GM04504 (cell line): Measurements from ENCODE around the gene TAMM41.
"Not testable (repeated sequence)": the region's sequence is repeated elsewhere in the genome, so short reads cannot be mapped to it uniquely, and the experiment has no call there.

Source experiments
- DNase-seq: peaks from one replicate; pipeline ENCODE4 v3.0.0-alpha.2; 2012; ENCODE audit warnings: low read depth

The TAMM41 gene

GRCh38 chr3:11846281-11847266 lies at the start of gene TAMM41:
Gene TAMM41, minus strand, starts transcription at chr3:11846885. Its CDS starts 249 bp downstream, at chr3:11846636.
- peak; percentile 68 for DNase-seq

- no peak for DNase-seq
Observed at GRCh38 chr3:11878837-11879236, 32.2 kb upstream of the TAMM41 start.

- DNase-seq: not testable (repeated sequence)
Observed at GRCh38 chr3:11874707-11875106, 28.0 kb upstream of the TAMM41 start.

- DNase-seq: not testable (repeated sequence)
Observed at GRCh38 chr3:11863739-11864138, 17.1 kb upstream of the TAMM41 start.

- not testable (repeated sequence) for DNase-seq
Observed at GRCh38 chr3:11862584-11862983, 15.9 kb upstream of the TAMM41 start.

- DNase-seq: not testable (repeated sequence)
Observed at GRCh38 chr3:11862145-11862544, 15.5 kb upstream of the TAMM41 start.

- not testable (repeated sequence) for DNase-seq
Observed at GRCh38 chr3:11860213-11860612, 13.5 kb upstream of the TAMM41 start.

GRCh38 chr3:11853450-11853849 lies 6.8 kb upstream of the TAMM41 start:
- DNase-seq: no peak

- no peak for DNase-seq
Observed at GRCh38 chr3:11850003-11850402, 3.3 kb upstream of the TAMM41 start.

- DNase-seq: no peak
Observed at GRCh38 chr3:11847607-11848006, 922 bp upstream of the TAMM41 start.

- no peak for DNase-seq
Observed at GRCh38 chr3:11845651-11846050, 1.0 kb downstream of the TAMM41 start.

- DNase-seq: no peak
Observed at GRCh38 chr3:11844891-11845290, 1.8 kb downstream of the TAMM41 start.

- DNase-seq: no peak
Observed at GRCh38 chr3:11835028-11835639, 11.6 kb downstream of the TAMM41 start.

GRCh38 chr3:11832981-11833905 lies 13.4 kb downstream of the TAMM41 start:
- no peak for DNase-seq

GRCh38 chr3:11829416-11829815 lies 17.3 kb downstream of the TAMM41 start:
- DNase-seq: no peak

GRCh38 chr3:11826628-11827265 lies 19.9 kb downstream of the TAMM41 start:
- peak; percentile 46 for DNase-seq

- DNase-seq: no peak
Observed at GRCh38 chr3:11825301-11825700, 21.4 kb downstream of the TAMM41 start.

- peak; percentile 40 for DNase-seq
Observed at GRCh38 chr3:11820531-11821041, 26.1 kb downstream of the TAMM41 start.

- no peak for DNase-seq
Observed at GRCh38 chr3:11819146-11819689, 27.5 kb downstream of the TAMM41 start.

- no peak for DNase-seq
Observed at GRCh38 chr3:11818033-11818432, 28.7 kb downstream of the TAMM41 start.

- no peak for DNase-seq
Observed at GRCh38 chr3:11815111-11815510, 31.6 kb downstream of the TAMM41 start.
